Measurements from ENCODE around the gene COMMD1.
"Not testable (repeated sequence)": the region's sequence is repeated elsewhere in the genome, so short reads cannot be mapped to it uniquely, and the experiment has no call there.

COMMD1 gene

GRCh38 chr2:61905372-61906185 is at the start of gene COMMD1:
Gene COMMD1 (plus strand): TSS chr2:61905674. CDS start chr2:61905679, 5 bp downstream.
- H3K4me1 ChIP-seq (ENCODE audit: insufficient read depth, low read length): no peaks in the 10 kb centered on the region; the same call in 1 of the 2 replicates
- no peaks in the 10 kb centered on the region for H3K9me3 ChIP-seq (ENCODE audit: insufficient read depth, low read depth, low read length)
- no peaks in the 10 kb centered on the region for H3K27me3 ChIP-seq (ENCODE audit: insufficient read depth, low read length)
- peak within 1 kb of the TSS; percentile 92 for H3K4me3 ChIP-seq (ENCODE audit: low read length)
- no peaks in the 10 kb centered on the region for H3K36me3 ChIP-seq (ENCODE audit: insufficient read depth, low read depth, low read length)
- H3K27ac ChIP-seq (ENCODE audit: low read length): no peak within 1 kb of the TSS
- H3K9ac ChIP-seq (ENCODE audit: low read depth, low read length): peak within 1 kb of the TSS; percentile 91

- no peaks in the 10 kb centered on the region for H3K9me3 ChIP-seq (ENCODE audit: insufficient read depth, low read depth, low read length)
- H3K27ac ChIP-seq (ENCODE audit: low read length): no peak overlapping the region
- no peaks in the 10 kb centered on the region for H3K36me3 ChIP-seq (ENCODE audit: insufficient read depth, low read depth, low read length)
- H3K9ac ChIP-seq (ENCODE audit: low read depth, low read length): no peak overlapping the region
- no peak overlapping the region for H3K4me3 ChIP-seq (ENCODE audit: low read length)
- no peaks in the 10 kb centered on the region for H3K4me1 ChIP-seq (ENCODE audit: insufficient read depth, low read length)
- H3K27me3 ChIP-seq (ENCODE audit: insufficient read depth, low read length): no peaks in the 10 kb centered on the region
Measured at GRCh38 chr2:61857224-61857623, 48.2 kb upstream of the COMMD1 start.

DNA sequence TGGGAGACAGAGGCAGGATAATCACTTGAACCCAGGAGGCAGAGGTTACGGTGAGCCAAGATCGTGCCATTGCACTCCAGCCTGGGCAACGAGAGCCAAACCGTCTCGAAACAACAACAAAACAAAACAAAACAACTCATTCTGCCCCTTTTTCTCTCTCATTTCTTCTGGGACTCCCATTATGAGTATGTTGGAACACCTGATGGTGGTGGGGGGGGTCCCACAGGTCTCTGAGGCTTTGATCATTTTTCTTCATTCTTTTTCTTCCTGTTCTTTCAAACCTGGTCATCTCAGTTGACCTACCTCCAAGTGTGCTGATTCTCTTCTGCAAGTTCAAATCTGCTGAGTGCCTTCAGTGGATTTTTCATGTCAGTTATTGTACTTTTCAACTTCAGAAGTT is 43.4 kb upstream of the COMMD1 start:
- Histone ChIP-seq H3K36me3 (ENCODE audit: insufficient read depth, low read depth, low read length) (peaks cover 29% of the 10 kb centered on the region), H3K27ac (ENCODE audit: low read length) (no peak overlapping the region), H3K9me3 (ENCODE audit: insufficient read depth, low read depth, low read length) (no peaks in the 10 kb centered on the region), H3K4me3 (ENCODE audit: low read length) (no peak overlapping the region), H3K9ac (ENCODE audit: low read depth, low read length) (no peak overlapping the region), H3K27me3 (ENCODE audit: insufficient read depth, low read length) (no peaks in the 10 kb centered on the region), H3K4me1 (ENCODE audit: insufficient read depth, low read length) (no peaks in the 10 kb centered on the region)

- not testable (repeated sequence) for H3K9me3 ChIP-seq (ENCODE audit: insufficient read depth, low read depth, low read length); H3K27ac ChIP-seq (ENCODE audit: low read length); H3K4me1 ChIP-seq (ENCODE audit: insufficient read depth, low read length); H3K4me3 ChIP-seq (ENCODE audit: low read length); H3K27me3 ChIP-seq (ENCODE audit: insufficient read depth, low read length); H3K9ac ChIP-seq (ENCODE audit: low read depth, low read length)
- H3K36me3 ChIP-seq (ENCODE audit: insufficient read depth, low read depth, low read length): peaks cover 72% of the 10 kb centered on the region
Measured at GRCh38 chr2:61866482-61867089, 38.9 kb upstream of the COMMD1 start.

DNA sequence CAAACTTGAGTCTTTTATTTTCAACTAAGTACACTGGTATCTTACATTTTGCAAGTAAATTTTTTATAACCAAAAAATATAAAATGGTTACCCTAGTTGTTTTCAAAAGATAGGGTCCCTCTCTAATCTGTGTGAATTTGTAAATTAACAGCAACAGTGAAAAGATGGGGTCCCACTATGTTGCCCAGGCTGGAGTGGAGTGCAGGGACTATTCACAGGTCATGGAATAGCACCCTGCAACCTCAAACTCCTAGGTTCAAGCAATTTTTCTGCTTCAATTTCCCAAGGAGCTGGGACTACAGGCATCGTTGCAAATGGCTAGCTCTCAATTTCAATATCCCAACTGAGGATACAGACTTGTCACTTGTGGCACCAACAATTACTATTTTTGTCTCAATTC is 29.1 kb upstream of the COMMD1 start:
- H3K4me1 ChIP-seq (ENCODE audit: insufficient read depth, low read length): no peaks in the 10 kb centered on the region
- H3K4me3 ChIP-seq (ENCODE audit: low read length): no peak overlapping the region
- H3K9ac ChIP-seq (ENCODE audit: low read depth, low read length): no peak overlapping the region
- no peaks in the 10 kb centered on the region for H3K9me3 ChIP-seq (ENCODE audit: insufficient read depth, low read depth, low read length)
- H3K36me3 ChIP-seq (ENCODE audit: insufficient read depth, low read depth, low read length): peaks cover 100% of the 10 kb centered on the region
- H3K27ac ChIP-seq (ENCODE audit: low read length): no peak overlapping the region
- H3K27me3 ChIP-seq (ENCODE audit: insufficient read depth, low read length): no peaks in the 10 kb centered on the region

- Histone ChIP-seq H3K4me3 (ENCODE audit: low read length) (no peak overlapping the region), H3K27ac (ENCODE audit: low read length) (no peak overlapping the region), H3K27me3 (ENCODE audit: insufficient read depth, low read length) (no peaks in the 10 kb centered on the region), H3K36me3 (ENCODE audit: insufficient read depth, low read depth, low read length) (peaks cover 100% of the 10 kb centered on the region), H3K9ac (ENCODE audit: low read depth, low read length) (no peak overlapping the region), H3K4me1 (ENCODE audit: insufficient read depth, low read length) (no peaks in the 10 kb centered on the region), H3K9me3 (ENCODE audit: insufficient read depth, low read depth, low read length) (no peaks in the 10 kb centered on the region)
Measured at GRCh38 chr2:61877571-61878245, 27.8 kb upstream of the COMMD1 start.

- H3K4me3 ChIP-seq (ENCODE audit: low read length): no peak overlapping the region
- H3K27me3 ChIP-seq (ENCODE audit: insufficient read depth, low read length): no peaks in the 10 kb centered on the region
- no peak overlapping the region for H3K27ac ChIP-seq (ENCODE audit: low read length)
- H3K9me3 ChIP-seq (ENCODE audit: insufficient read depth, low read depth, low read length): no peaks in the 10 kb centered on the region
- H3K36me3 ChIP-seq (ENCODE audit: insufficient read depth, low read depth, low read length): peaks cover 100% of the 10 kb centered on the region
- no peak overlapping the region for H3K9ac ChIP-seq (ENCODE audit: low read depth, low read length)
- H3K4me1 ChIP-seq (ENCODE audit: insufficient read depth, low read length): no peaks in the 10 kb centered on the region
Measured at GRCh38 chr2:61878761-61879160, 26.7 kb upstream of the COMMD1 start.

- H3K27me3 ChIP-seq (ENCODE audit: insufficient read depth, low read length); H3K4me1 ChIP-seq (ENCODE audit: insufficient read depth, low read length); H3K27ac ChIP-seq (ENCODE audit: low read length); H3K9ac ChIP-seq (ENCODE audit: low read depth, low read length); H3K4me3 ChIP-seq (ENCODE audit: low read length); H3K9me3 ChIP-seq (ENCODE audit: insufficient read depth, low read depth, low read length): not testable (repeated sequence)
- peaks cover 99% of the 10 kb centered on the region for H3K36me3 ChIP-seq (ENCODE audit: insufficient read depth, low read depth, low read length)
Measured at GRCh38 chr2:61879351-61879750, 26.1 kb upstream of the COMMD1 start.

GRCh38 chr2:61882850-61883249 is 22.6 kb upstream of the COMMD1 start:
- Histone ChIP-seq H3K27me3 (ENCODE audit: insufficient read depth, low read length) (no peaks in the 10 kb centered on the region), H3K27ac (ENCODE audit: low read length) (no peak overlapping the region), H3K4me3 (ENCODE audit: low read length) (no peak overlapping the region), H3K9me3 (ENCODE audit: insufficient read depth, low read depth, low read length) (no peaks in the 10 kb centered on the region), H3K4me1 (ENCODE audit: insufficient read depth, low read length) (no peaks in the 10 kb centered on the region), H3K36me3 (ENCODE audit: insufficient read depth, low read depth, low read length) (peaks cover 86% of the 10 kb centered on the region), H3K9ac (ENCODE audit: low read depth, low read length) (no peak overlapping the region)

DNA sequence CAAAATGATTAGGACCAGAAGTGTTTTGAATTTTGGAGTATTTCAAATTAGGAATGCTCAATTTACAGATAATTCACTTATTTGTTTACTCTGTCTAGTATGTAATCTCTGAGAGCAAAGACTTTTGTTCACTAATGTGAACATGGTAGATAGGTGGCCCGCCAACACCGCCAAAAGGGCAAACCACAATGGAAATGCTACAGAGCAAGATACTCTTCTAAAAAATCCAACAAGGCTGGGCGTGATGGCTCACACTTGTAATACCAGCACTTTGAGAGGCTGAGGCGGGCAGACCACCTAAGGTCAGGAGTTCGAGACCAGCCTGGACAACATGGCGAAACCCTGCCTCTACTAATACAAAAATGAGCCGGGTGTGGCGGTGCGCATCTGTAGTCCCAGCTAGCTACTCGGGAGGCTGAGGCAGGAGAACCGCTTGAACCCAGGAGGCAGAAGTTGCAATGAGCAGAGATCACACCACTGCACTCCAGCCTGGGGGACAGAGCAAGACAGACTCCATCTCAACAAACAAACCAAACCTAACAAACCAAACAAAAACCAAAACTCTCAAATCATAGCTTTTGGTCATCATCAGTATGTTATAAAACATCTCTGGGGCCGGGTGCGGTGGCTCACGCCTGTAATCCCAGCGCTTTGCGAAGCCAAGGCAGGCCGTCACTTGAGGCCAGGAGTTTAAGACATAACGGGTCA is 19.4 kb upstream of the COMMD1 start:
- Histone ChIP-seq H3K27ac (ENCODE audit: low read length) (no peak overlapping the region), H3K9me3 (ENCODE audit: insufficient read depth, low read depth, low read length) (no peaks in the 10 kb centered on the region), H3K9ac (ENCODE audit: low read depth, low read length) (peak overlapping the region; percentile 100; the same call in 1 of the 2 replicates), H3K4me3 (ENCODE audit: low read length) (peak overlapping the region; percentile 100), H3K4me1 (ENCODE audit: insufficient read depth, low read length) (no peaks in the 10 kb centered on the region), H3K27me3 (ENCODE audit: insufficient read depth, low read length) (no peaks in the 10 kb centered on the region), H3K36me3 (ENCODE audit: insufficient read depth, low read depth, low read length) (peaks cover 54% of the 10 kb centered on the region)

DNA sequence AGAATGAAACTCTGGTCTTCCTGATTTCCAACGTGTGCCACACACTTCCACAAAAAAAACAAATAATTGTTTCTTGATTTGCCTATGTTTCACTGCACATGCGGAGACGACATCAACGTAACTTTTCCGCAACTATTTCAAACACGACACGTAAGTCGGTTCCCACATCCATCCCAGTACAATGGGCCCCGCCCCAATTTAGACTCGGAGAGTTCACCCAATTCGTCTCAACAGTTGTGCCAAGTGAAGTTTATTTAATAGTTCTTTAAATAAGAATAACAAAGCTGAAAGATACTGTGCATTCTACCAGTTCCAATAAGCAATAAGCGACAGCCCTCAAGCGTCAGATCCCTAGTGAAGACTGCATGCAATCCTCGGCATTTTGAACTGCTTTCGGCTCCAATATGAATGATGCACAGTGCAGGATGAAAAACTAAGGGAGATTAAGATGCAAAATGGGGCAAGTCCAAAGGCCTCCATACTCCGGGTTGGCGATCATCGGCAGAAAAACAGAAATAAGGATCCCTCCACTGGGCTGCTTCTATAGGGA is 17.7 kb upstream of the COMMD1 start:
- Histone ChIP-seq H3K4me3 (ENCODE audit: low read length) (peak overlapping the region; percentile 100), H3K27me3 (ENCODE audit: insufficient read depth, low read length) (no peaks in the 10 kb centered on the region), H3K36me3 (ENCODE audit: insufficient read depth, low read depth, low read length) (peaks cover 37% of the 10 kb centered on the region), H3K4me1 (ENCODE audit: insufficient read depth, low read length) (no peaks in the 10 kb centered on the region), H3K9me3 (ENCODE audit: insufficient read depth, low read depth, low read length) (no peaks in the 10 kb centered on the region), H3K27ac (ENCODE audit: low read length) (peak overlapping the region; percentile 89), H3K9ac (ENCODE audit: low read depth, low read length) (peak overlapping the region; percentile 100)
